Activated CD8-positive, alpha-beta memory T cell treated with anti-CD3 and anti-CD28 coated beads, Interleukin-2, amount 50 U/mL, for 24 hours (primary cell): ENCODE data around the gene GPR65.
"Not testable (repeated sequence)": the region's sequence is repeated elsewhere in the genome, so short reads cannot be mapped to it uniquely, and the experiment has no call there.

Experiments used
- DNase-seq: peaks from one replicate; pipeline ENCODE4 v3.0.0-alpha.2; 2020; ENCODE audit errors: extremely low read depth

GPR65 gene

GRCh38 chr14:88003425-88003824, 1.5 kb upstream of the GPR65 start:
- no peak for DNase-seq

GRCh38 chr14:88004506-88005036, 364 bp upstream of the GPR65 start:
- no peak for DNase-seq

GRCh38 chr14:88005978-88006851, 1.3 kb downstream of the GPR65 start:
- DNase-seq: peak; percentile 44

GRCh38 chr14:88007608-88008007, 2.7 kb downstream of the GPR65 start:
- DNase-seq: no peak

GRCh38 chr14:88008039-88008742, 3.3 kb downstream of the GPR65 start:
- no peak for DNase-seq

- no peak for DNase-seq
Observed at GRCh38 chr14:88009486-88009885, 4.6 kb downstream of the GPR65 start.

GRCh38 chr14:88010331-88010730, 5.4 kb downstream of the GPR65 start:
- DNase-seq: no peak

GRCh38 chr14:88012495-88012894, 7.6 kb downstream of the GPR65 start:
- DNase-seq: no peak

GRCh38 chr14:88013750-88014349, 8.9 kb downstream of the GPR65 start:
- no peak for DNase-seq

GRCh38 chr14:88016768-88017167, 11.8 kb downstream of the GPR65 start:
- DNase-seq: no peak

- no peak for DNase-seq
Observed at GRCh38 chr14:88017535-88017934, 12.6 kb downstream of the GPR65 start.

- DNase-seq: no peak
Observed at GRCh38 chr14:88023658-88024187, 18.8 kb downstream of the GPR65 start.

- not testable (repeated sequence) for DNase-seq
Observed at GRCh38 chr14:88024252-88025086, 19.5 kb downstream of the GPR65 start.

GRCh38 chr14:88025313-88025712, 20.4 kb downstream of the GPR65 start:
- DNase-seq: no peak

- no peak for DNase-seq
Observed at GRCh38 chr14:88026890-88027289, 22.0 kb downstream of the GPR65 start.

GRCh38 chr14:88029500-88029899, 24.6 kb downstream of the GPR65 start:
- DNase-seq: no peak

GRCh38 chr14:88030079-88030478, 25.1 kb downstream of the GPR65 start:
- no peak for DNase-seq

- DNase-seq: no peak
Observed at GRCh38 chr14:88030892-88031291, 26.0 kb downstream of the GPR65 start.

GRCh38 chr14:88032373-88032772, 27.4 kb downstream of the GPR65 start:
- no peak for DNase-seq

GRCh38 chr14:88034076-88034475, 29.1 kb downstream of the GPR65 start:
- DNase-seq: no peak

GRCh38 chr14:88036422-88036821, 31.5 kb downstream of the GPR65 start:
- no peak for DNase-seq
